Measurements from ENCODE around the gene MMP25.

Gene MMP25

GRCh38 chr16:3022684-3023414 lies 23.5 kb upstream of the MMP25 start:
- peak; percentile 55 for FAIRE-seq
- DNase-seq (ENCODE audit: insufficient read length, low spot score) = no peak
- no peak for TF ChIP-seq TAF1 (IDR thresholded peaks at IDR 0.05; ENCODE audit: low read depth, low read length)
- TF ChIP-seq PAX5 (IDR thresholded peaks at IDR 0.05; ENCODE audit: insufficient read depth, low read length, severe bottlenecking) = no peak
- no peak for TF ChIP-seq SPI1 (IDR thresholded peaks at IDR 0.05; ENCODE audit: low read depth, low read length)
- no peak for TF ChIP-seq POLR2AphosphoS5 (IDR thresholded peaks at IDR 0.05; ENCODE audit: low read depth, low read length)
- TF ChIP-seq POLR2A (IDR thresholded peaks at IDR 0.05; ENCODE audit: low read depth, low read length) = no peak
- no peak for TF ChIP-seq POU2F2 (IDR thresholded peaks at IDR 0.05; ENCODE audit: low read depth, low read length)

GRCh38 chr16:3023415-3023668 lies 23.0 kb upstream of the MMP25 start:
- no peak for FAIRE-seq
- DNase-seq (ENCODE audit: insufficient read length, low spot score) = no peak
- TF ChIP-seq PAX5 (IDR thresholded peaks at IDR 0.05; ENCODE audit: insufficient read depth, low read length, severe bottlenecking) (no peak), POLR2AphosphoS5 (IDR thresholded peaks at IDR 0.05; ENCODE audit: low read depth, low read length) (no peak), POU2F2 (IDR thresholded peaks at IDR 0.05; ENCODE audit: low read depth, low read length) (no peak), POLR2A (IDR thresholded peaks at IDR 0.05; ENCODE audit: low read depth, low read length) (no peak), SPI1 (IDR thresholded peaks at IDR 0.05; ENCODE audit: low read depth, low read length) (no peak), TAF1 (IDR thresholded peaks at IDR 0.05; ENCODE audit: low read depth, low read length) (no peak)

GRCh38 chr16:3023669-3024478 lies 22.5 kb upstream of the MMP25 start, which contains the start of the genes HCFC1R1 and THOC6:
TSS of gene HCFC1R1 (minus strand) at chr16:3023942. CDS start at chr16:3023941, 1 bp downstream.
TSS of gene THOC6 (plus strand) at chr16:3024035. CDS start at chr16:3024327, 292 bp downstream.
- FAIRE-seq = peak; percentile 100
- DNase-seq (ENCODE audit: insufficient read length, low spot score) = peak; percentile 91
- TF ChIP-seq POU2F2 (IDR thresholded peaks at IDR 0.05; ENCODE audit: low read depth, low read length) (0 out of 2 replicates have a peak, but pooled peaks have one; percentile 32), POLR2AphosphoS5 (IDR thresholded peaks at IDR 0.05; ENCODE audit: low read depth, low read length) (peak; percentile 85), PAX5 (IDR thresholded peaks at IDR 0.05; ENCODE audit: insufficient read depth, low read length, severe bottlenecking) (peak; percentile 37), TAF1 (IDR thresholded peaks at IDR 0.05; ENCODE audit: low read depth, low read length) (no peak; the same call in 1 of the 2 replicates), POLR2A (IDR thresholded peaks at IDR 0.05; ENCODE audit: low read depth, low read length) (peak; percentile 82), SPI1 (IDR thresholded peaks at IDR 0.05; ENCODE audit: low read depth, low read length) (peak; percentile 66)

- no peak for DNase-seq (ENCODE audit: insufficient read length, low spot score)
- TF ChIP-seq SPI1 (IDR thresholded peaks at IDR 0.05; ENCODE audit: low read depth, low read length) (no peak), TAF1 (IDR thresholded peaks at IDR 0.05; ENCODE audit: low read depth, low read length) (no peak), POLR2AphosphoS5 (IDR thresholded peaks at IDR 0.05; ENCODE audit: low read depth, low read length) (no peak), POU2F2 (IDR thresholded peaks at IDR 0.05; ENCODE audit: low read depth, low read length) (no peak), POLR2A (IDR thresholded peaks at IDR 0.05; ENCODE audit: low read depth, low read length) (no peak), PAX5 (IDR thresholded peaks at IDR 0.05; ENCODE audit: insufficient read depth, low read length, severe bottlenecking) (no peak)
- no peak for FAIRE-seq
Measured at GRCh38 chr16:3025032-3026002, 21.0 kb upstream of the MMP25 start.

- FAIRE-seq (no peak), DNase-seq (ENCODE audit: insufficient read length, low spot score) (no peak)
- TF ChIP-seq PAX5 (IDR thresholded peaks at IDR 0.05; ENCODE audit: insufficient read depth, low read length, severe bottlenecking) (no peak), POLR2A (IDR thresholded peaks at IDR 0.05; ENCODE audit: low read depth, low read length) (no peak), POU2F2 (IDR thresholded peaks at IDR 0.05; ENCODE audit: low read depth, low read length) (no peak), POLR2AphosphoS5 (IDR thresholded peaks at IDR 0.05; ENCODE audit: low read depth, low read length) (no peak), TAF1 (IDR thresholded peaks at IDR 0.05; ENCODE audit: low read depth, low read length) (no peak), SPI1 (IDR thresholded peaks at IDR 0.05; ENCODE audit: low read depth, low read length) (no peak)
Measured at GRCh38 chr16:3026003-3026378, 20.4 kb upstream of the MMP25 start.

GRCh38 chr16:3026609-3027488 lies 19.5 kb upstream of the MMP25 start:
- DNase-seq (ENCODE audit: insufficient read length, low spot score) (no peak), FAIRE-seq (no peak)
- no peak for TF ChIP-seq PAX5 (IDR thresholded peaks at IDR 0.05; ENCODE audit: insufficient read depth, low read length, severe bottlenecking)
- TF ChIP-seq TAF1 (IDR thresholded peaks at IDR 0.05; ENCODE audit: low read depth, low read length) = no peak
- no peak for TF ChIP-seq POLR2AphosphoS5 (IDR thresholded peaks at IDR 0.05; ENCODE audit: low read depth, low read length)
- no peak for TF ChIP-seq POU2F2 (IDR thresholded peaks at IDR 0.05; ENCODE audit: low read depth, low read length)
- no peak for TF ChIP-seq POLR2A (IDR thresholded peaks at IDR 0.05; ENCODE audit: low read depth, low read length)
- no peak for TF ChIP-seq SPI1 (IDR thresholded peaks at IDR 0.05; ENCODE audit: low read depth, low read length)

- FAIRE-seq (no peak), DNase-seq (ENCODE audit: insufficient read length, low spot score) (no peak)
- no peak for TF ChIP-seq TAF1 (IDR thresholded peaks at IDR 0.05; ENCODE audit: low read depth, low read length)
- no peak for TF ChIP-seq POU2F2 (IDR thresholded peaks at IDR 0.05; ENCODE audit: low read depth, low read length)
- TF ChIP-seq POLR2A (IDR thresholded peaks at IDR 0.05; ENCODE audit: low read depth, low read length) = no peak
- TF ChIP-seq SPI1 (IDR thresholded peaks at IDR 0.05; ENCODE audit: low read depth, low read length) = no peak
- TF ChIP-seq PAX5 (IDR thresholded peaks at IDR 0.05; ENCODE audit: insufficient read depth, low read length, severe bottlenecking) = no peak
- TF ChIP-seq POLR2AphosphoS5 (IDR thresholded peaks at IDR 0.05; ENCODE audit: low read depth, low read length) = no peak
Measured at GRCh38 chr16:3027489-3027795, 18.9 kb upstream of the MMP25 start.

Measured in GM12891 (cell line).